ENCODE measurements around the gene ZNF646.

ZNF646 gene

GRCh38 chr16:31073970-31074813 is at the start of gene ZNF646, which contains the start of gene ZNF668:
Gene ZNF646, plus strand, starts transcription at chr16:31074422. Its CDS starts 1,903 bp downstream, at chr16:31076325.
Gene ZNF668, minus strand, starts transcription at chr16:31074240. Its CDS starts 9,781 bp downstream, at chr16:31064459.
- peak; percentile 98 for DNase-seq (ENCODE audit: low spot score)

- DNase-seq (ENCODE audit: low spot score) = no peak
Measured at GRCh38 chr16:31025339-31025738, 48.9 kb upstream of the ZNF646 start.

DNA sequence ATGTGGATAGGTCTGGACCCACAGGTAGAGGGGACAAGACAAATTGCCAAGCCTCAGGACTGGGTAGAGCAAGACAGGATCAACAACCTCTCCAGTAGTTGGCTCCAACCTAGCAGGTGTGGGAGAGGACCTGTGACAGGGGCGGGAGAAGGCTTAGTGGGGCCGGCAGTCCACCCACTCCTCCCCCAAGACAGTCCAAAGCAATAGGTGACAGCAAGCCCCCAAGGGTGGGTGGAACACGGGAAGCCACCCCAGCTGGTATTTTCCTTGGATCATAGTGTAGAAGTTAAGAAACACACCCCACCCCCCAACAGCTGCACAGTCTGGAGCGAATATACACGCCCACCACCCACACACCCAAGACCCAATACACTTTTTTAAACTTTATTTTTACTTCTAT is 45.0 kb upstream of the ZNF646 start:
- no peak for DNase-seq (ENCODE audit: low spot score)

DNA sequence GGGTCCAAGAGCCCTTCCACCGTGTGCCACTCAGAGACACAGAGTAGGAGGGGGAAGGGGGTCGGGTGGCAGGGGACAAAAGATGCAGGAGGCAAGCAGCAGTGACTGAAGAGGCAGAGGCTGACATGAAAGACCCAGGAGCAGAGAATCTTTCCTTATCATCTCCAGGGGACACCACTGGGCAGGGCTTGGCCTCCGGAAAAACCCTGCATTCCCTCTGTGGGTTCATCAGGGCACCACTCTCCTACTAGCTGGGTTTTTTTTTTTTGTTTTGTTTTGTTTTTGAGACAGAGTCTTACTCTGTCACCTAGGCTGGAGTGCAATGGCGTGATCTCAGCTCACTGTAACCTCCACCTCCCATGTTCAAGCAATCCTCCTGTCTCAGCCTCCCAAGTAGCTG is 42.9 kb upstream of the ZNF646 start:
- DNase-seq (ENCODE audit: low spot score) = no peak

DNA sequence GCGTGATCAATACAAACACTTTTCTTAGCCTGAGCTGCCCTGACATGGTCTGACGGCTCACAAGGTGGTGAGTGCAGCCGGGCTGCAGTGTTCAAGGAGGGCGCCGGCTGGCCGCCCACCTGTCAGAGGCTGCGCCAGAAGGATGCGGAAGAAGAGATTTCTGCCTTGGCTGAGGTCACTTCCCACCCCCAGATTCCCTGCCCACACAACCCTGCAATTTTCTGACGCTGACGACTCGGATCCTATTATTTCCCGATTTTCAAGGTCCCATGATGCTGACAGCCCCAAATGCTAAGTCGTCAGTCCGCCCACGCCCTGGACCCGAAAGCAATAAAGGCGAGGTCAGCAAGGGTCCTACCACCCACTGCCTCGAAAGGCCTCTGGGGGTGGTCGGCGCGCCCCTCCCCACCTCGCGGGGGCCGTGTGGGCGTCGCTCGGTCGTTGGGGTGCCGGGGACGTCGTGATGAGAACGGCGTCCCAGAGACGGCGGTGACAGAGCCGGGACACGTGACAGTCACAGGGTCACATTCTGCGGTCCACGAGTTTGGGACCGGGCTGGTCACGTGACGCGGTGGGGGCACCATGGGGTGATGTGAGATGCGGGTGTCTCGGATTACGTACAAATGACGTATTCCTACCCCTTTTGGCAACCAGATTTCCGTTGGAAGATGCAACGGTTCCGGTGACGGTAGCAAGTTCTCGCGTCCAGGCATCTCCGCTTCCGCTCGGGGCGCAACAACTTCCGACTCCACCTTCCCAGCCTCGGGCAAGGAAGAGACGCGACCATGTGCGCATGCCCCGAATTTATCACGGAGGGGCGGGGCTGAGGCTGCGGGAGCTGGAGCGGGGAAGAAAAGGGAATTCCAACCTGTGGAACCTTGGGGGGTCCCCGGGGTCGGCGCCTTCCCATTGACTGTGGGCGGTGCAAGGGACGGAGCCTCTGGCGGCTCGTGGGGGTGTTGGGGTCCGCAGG is 41.2 kb upstream of the ZNF646 start, which contains the start of gene STX4:
STX4 (plus strand) TSS at position 823 of the 973 bp plus-strand sequence. CDS start 248 bp downstream, outside the sequence.
- peak; percentile 98 for DNase-seq (ENCODE audit: low spot score)

DNA sequence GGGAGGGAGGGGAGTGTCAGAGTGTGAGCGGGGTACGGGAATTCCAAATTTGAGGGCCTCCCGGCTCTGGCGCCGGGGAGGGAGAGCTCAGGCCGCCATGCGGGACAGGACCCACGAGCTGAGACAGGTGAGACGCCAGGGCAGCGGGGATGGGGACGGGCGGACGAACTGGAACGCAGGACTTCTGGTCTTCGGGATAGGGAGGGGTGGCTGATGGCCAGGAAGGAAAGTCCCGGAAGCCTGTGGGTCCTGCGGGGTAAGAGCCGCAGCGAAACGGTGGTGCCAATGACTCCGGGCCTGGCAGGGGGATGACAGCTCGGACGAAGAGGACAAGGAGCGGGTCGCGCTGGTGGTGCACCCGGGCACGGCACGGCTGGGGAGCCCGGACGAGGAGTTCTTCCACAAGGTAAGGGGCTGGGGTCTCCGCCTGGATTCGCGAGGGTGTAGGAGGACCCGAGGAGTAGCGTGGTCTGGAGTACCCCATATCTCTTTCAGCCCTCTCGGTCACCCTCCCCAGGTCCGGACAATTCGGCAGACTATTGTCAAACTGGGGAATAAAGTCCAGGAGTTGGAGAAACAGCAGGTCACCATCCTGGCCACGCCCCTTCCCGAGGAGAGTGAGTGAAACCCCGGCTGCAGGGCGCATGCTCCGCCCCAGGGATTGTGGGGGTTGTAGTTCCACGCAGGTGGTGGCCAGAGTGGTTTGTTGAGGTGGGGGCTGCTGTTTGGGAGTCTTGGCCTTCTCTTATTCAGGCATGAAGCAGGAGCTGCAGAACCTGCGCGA is 40.3 kb upstream of the ZNF646 start:
- peak; percentile 83 for DNase-seq (ENCODE audit: low spot score)

DNA sequence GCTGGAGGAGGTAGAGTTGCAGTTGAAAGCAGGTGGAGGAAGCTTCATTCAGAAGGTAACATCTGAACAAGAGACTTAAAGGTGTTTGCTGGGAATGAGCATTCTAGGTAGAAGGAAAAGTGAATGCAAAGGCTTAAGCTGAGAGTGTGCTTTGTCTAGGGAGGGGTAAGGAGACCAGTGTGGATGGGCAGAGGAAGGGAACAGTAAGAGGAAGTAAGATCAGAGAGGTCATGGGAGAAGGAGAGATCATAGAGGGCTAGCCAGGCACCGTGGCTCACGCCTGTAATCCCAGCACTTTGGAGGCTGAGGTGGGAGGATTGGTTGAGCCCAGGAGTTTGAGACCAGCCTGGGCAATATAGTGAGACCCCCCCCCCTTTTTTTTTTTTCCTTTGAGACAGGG is 37.5 kb upstream of the ZNF646 start:
- no peak for DNase-seq (ENCODE audit: low spot score)

- DNase-seq (ENCODE audit: low spot score) = no peak
Measured at GRCh38 chr16:31038993-31039392, 35.2 kb upstream of the ZNF646 start.

DNA sequence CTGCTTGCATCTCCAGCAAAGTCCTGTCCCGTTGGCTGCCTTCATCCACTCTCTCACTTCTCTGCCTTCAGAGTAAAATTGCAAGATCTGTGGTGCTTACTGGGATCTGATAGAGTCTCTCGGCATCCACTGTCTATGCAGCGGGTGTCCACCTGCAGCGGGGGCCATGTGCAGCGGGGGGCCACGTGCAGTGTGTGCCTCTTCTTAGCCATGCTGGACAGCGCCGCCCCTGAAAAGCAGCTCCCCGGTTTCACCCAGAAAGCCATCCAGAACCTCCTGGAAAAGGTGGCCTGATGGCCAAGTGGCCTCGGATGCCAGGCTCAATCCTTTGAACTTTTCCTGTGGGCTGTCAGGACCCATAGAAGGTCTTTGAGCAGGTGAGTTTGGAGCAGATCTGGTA is 31.4 kb upstream of the ZNF646 start:
- DNase-seq (ENCODE audit: low spot score) = no peak

DNA sequence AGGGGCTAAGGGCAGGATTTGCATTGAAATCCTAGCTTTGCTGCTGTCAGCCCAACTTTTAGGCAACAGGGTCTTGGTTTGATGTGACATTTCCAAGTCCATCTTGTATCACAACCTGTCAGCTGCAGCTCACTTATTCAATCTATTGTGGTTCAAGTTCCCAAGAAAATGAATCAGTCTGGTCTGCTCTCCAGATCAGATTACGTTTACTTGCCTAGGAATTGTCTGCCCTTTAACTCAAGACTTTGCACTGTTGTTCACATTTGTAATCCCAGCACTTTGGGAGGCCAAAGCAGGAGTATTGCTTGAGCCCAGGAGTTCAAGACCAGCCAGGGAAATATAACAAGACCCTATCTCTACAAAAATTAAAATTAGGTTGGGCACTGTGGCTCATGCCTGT is 30.9 kb upstream of the ZNF646 start:
- DNase-seq (ENCODE audit: low spot score) = no peak

DNA sequence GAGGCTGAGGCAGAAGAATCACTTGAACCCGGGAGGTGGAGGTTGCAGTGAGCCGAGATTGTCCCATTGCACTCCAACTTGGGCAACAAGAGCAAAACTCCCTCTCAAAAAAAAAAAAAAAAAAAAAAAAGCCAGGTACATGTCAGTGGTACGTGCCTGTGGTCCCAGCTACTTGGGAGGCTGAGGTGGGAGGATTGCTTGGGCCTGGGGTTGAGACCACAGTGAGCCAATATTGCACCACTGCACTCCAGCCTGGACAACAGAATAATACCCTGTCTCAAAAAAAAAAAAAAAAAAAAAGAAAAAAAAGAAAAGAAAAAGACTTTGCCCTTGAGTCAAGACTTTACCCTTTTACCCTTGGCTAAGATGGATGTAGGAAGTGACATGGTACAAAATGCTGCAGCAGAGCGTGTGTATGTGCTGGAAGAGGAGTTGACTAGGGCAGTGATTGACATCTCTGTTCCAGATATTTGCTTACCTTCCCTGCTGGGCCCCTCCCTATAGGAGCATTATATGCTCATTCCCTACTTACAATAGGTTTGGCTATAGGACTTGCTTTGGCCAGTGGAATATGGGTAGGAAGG is 30.2 kb upstream of the ZNF646 start:
- no peak for DNase-seq (ENCODE audit: low spot score)

- DNase-seq (ENCODE audit: low spot score) = no peak
Measured at GRCh38 chr16:31050280-31051030, 23.8 kb upstream of the ZNF646 start.

DNA sequence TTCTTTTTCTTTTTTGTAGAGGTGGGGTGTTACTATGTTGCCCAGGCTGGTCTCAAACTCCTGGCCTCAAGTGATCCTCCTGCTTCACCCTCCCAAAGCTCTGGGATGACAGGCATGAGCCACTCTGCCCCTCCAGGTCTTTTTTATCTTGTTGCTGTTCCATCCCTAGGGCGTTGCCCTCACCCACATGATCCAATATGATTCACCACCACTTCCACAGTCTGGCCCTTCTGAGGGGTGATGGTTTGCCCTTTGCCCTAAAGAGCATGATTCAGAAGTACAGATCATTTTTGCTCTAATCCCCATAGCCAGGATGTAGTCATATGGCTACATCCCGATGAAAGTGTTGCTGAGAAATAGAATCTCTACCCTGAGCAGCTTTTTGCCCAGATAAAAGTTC is 22.1 kb upstream of the ZNF646 start:
- DNase-seq (ENCODE audit: low spot score) = no peak

DNA sequence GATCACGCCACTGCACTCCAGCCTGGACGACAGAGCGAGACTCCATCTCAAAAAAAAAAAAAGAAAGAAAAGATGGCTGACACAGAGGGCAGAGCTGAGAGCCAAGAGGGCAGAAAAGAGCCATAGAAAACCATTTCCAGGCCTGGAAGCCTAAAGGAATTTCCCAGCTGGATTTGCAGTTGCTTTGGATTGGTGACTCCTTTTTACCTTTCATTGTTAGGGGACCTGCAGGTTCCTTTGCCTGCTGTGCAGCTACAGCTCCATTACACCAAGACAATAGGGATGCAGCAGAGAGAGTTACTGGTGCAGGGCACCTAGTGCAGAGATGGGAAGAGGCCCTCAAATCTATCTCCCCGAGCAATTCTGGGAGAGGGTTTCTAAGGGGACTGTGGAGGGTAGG is 18.6 kb upstream of the ZNF646 start:
- no peak for DNase-seq (ENCODE audit: low spot score)

DNA sequence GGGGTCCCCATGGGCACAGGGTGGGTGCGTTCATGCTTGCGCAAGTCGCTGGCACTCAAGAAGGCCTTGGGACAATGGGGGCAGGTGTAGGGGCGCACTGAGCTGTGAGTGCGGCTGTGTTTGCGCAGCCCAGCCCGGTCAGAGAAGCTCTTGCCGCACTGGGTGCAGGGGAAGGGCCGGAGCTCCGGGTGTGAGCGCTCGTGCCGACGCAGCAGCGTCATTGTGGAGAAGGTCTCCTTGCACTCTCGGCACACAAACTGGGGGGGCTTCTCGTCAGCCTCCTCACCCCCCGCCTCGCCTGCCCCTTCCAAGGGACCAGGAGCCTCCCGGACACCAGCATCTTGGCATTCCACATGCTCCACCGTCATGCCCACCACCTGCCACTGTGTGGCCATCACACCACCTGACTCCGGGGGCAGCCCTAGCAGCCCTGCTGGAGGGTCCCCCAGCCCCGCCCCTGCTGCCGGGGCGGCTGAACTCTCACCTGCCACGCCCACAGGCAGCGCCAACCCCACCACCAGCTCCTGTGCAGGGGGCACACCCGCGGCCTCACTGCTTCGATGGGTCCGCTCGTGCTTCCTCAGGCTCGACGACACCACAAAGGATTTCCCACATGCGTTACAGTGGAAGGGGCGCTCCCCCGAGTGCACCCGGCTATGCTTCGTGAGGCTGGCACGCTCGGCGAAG is 13.0 kb upstream of the ZNF646 start:
- DNase-seq (ENCODE audit: low spot score) = no peak

GRCh38 chr16:31061813-31062440 is 12.3 kb upstream of the ZNF646 start:
- no peak for DNase-seq (ENCODE audit: low spot score)

DNA sequence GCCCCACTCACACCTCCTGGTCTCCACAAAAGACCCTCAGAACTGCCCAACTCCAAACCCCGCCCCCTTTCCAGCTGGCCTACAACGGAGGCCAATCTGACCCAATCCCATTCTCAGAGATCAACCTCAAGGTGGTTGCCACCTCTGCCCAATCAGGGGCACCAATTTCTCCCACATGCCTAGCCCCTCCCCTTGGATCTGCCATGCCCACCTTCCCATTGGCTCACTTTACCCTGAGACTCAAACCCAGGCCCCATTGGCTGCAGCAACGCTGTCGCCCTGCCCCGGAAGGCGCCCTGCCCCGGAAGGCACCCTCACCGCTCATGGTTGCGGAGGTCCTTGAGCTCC is 10.8 kb upstream of the ZNF646 start:
- DNase-seq (ENCODE audit: low spot score) = no peak

GRCh38 chr16:31063843-31064611 is 10.2 kb upstream of the ZNF646 start:
- peak; percentile 16 for DNase-seq (ENCODE audit: low spot score)

DNA sequence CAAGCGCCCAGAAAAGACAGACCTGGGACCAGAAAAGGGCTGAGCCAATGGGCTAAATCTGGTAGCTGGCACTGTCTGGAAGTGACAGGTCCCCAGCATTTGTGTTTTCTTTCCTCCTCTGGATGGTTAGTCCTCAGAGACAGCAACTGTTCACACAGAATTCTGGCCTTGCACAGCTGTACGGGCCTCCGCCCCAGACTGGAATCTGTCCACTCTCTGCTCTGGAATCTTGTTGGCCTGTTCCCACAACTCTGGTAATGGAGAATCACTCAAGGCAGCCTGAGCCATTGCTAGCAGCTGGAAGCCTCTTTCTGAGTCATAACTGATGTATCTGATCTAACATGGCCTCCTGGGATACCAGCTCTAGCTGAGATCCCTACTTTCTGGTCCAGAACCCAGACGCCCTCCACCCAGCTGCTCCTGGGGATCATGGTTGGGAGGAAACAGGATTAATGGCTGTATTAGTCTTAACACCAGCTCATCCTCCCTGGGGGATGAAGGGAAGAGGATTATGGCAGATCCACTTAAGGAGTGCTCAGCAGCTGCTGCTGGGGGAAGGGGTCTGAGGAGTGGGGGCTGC is 9.2 kb upstream of the ZNF646 start:
- no peak for DNase-seq (ENCODE audit: low spot score)
